Measurements from ENCODE around the gene LRRC23. TPM values are rescaled to one million over a fixed set of nuclear protein-coding genes. Genes with fewer than 3 reads are reported as not detected.

LRRC23 gene
- total and polyA plus RNA-seq, 9 of the 15 experiments (the other 6 are each of a cell fraction or from before 2014, with no cell fraction given) = 2.2 to 7.0 (median 3.0) TPM

DNA sequence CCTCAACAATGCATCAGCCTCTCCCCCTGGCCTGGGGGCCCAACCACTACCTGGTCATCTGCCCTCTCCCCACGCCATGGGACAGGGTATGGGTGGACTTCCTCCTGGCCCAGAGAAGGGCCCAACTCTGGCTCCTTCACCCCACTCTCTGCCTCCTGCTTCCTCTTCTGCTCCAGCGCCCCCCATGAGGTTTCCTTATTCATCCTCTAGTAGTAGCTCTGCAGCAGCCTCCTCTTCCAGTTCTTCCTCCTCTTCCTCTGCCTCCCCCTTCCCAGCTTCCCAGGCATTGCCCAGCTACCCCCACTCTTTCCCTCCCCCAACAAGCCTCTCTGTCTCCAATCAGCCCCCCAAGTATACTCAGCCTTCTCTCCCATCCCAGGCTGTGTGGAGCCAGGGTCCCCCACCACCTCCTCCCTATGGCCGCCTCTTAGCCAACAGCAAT lies 31.6 kb downstream of the LRRC23 start (continued):
- TF ChIP-seq, protein P1, sequence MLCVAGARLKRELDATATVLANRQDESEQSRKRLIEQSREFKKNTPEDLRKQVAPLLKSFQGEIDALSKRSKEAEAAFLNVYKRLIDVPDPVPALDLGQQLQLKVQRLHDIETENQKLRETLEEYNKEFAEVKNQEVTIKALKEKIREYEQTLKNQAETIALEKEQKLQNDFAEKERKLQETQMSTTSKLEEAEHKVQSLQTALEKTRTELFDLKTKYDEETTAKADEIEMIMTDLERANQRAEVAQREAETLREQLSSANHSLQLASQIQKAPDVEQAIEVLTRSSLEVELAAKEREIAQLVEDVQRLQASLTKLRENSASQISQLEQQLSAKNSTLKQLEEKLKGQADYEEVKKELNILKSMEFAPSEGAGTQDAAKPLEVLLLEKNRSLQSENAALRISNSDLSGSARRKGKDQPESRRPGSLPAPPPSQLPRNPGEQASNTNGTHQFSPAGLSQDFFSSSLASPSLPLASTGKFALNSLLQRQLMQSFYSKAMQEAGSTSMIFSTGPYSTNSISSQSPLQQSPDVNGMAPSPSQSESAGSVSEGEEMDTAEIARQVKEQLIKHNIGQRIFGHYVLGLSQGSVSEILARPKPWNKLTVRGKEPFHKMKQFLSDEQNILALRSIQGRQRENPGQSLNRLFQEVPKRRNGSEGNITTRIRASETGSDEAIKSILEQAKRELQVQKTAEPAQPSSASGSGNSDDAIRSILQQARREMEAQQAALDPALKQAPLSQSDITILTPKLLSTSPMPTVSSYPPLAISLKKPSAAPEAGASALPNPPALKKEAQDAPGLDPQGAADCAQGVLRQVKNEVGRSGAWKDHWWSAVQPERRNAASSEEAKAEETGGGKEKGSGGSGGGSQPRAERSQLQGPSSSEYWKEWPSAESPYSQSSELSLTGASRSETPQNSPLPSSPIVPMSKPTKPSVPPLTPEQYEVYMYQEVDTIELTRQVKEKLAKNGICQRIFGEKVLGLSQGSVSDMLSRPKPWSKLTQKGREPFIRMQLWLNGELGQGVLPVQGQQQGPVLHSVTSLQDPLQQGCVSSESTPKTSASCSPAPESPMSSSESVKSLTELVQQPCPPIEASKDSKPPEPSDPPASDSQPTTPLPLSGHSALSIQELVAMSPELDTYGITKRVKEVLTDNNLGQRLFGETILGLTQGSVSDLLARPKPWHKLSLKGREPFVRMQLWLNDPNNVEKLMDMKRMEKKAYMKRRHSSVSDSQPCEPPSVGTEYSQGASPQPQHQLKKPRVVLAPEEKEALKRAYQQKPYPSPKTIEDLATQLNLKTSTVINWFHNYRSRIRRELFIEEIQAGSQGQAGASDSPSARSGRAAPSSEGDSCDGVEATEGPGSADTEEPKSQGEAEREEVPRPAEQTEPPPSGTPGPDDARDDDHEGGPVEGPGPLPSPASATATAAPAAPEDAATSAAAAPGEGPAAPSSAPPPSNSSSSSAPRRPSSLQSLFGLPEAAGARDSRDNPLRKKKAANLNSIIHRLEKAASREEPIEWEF (CRISPR knock-in tag; IDR thresholded peaks at IDR 0.05) = no peak
- no peak for TF ChIP-seq GTF2A2 (tag; IDR thresholded peaks at IDR 0.05)
- TF ChIP-seq MXI1 (IDR thresholded peaks at IDR 0.05; ENCODE audit: low read depth, low read length) = no peak
- no peak for TF ChIP-seq MCM2 (IDR thresholded peaks at IDR 0.05; ENCODE audit: low read depth)
- TF ChIP-seq, protein P2, sequence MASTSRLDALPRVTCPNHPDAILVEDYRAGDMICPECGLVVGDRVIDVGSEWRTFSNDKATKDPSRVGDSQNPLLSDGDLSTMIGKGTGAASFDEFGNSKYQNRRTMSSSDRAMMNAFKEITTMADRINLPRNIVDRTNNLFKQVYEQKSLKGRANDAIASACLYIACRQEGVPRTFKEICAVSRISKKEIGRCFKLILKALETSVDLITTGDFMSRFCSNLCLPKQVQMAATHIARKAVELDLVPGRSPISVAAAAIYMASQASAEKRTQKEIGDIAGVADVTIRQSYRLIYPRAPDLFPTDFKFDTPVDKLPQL (IDR thresholded peaks at IDR 0.05; ENCODE audit: extremely low read depth, insufficient read length) = no peak
- no peak for TF ChIP-seq PREB (CRISPR knock-in tag; IDR thresholded peaks at IDR 0.05)
- TF ChIP-seq ID3 (CRISPR knock-in tag; IDR thresholded peaks at IDR 0.05) = no peak
- TF ChIP-seq ID3 (tag; IDR thresholded peaks at IDR 0.05) = no peak
- no peak for TF ChIP-seq SRF (CRISPR knock-in tag; IDR thresholded peaks at IDR 0.05)
